WTC11 (cell line): ENCODE measurements around the gene EXOSC5. TPM values are rescaled to one million over a fixed set of nuclear protein-coding genes. Genes with fewer than 3 reads are reported as not detected.

Source experiments
- ATAC-seq: fragments of 200-7000 bp; cut with Tn5 transposase; 2 replicates; pipeline ENCODE4 v1.10.0; 2021; ENCODE audit warnings: mild to moderate bottlenecking, moderate library complexity
- Bru-seq: library from RNA; stranded (reverse); fragments of 400-500 nt; gene quantifications from one replicate; lab custom pipeline; 2021; lab: Mats Ljungman, UMichigan
- CTCF ChIA-PET: fragments of 300-600 bp; sonication (Branson Sonifier 250); formaldehyde crosslinking; loops from one replicate; lab custom pipeline; 2021; ENCODE audit warnings: antibody characterized with exemption; lab: Charles Lee
- POLR2A ChIA-PET: fragments of 350-600 bp; sonication (Branson Sonifier 250); formaldehyde crosslinking; loops from one replicate; lab custom pipeline; 2021; ENCODE audit warnings: antibody characterized with exemption; lab: Charles Lee
- DNase-seq: peaks from one replicate; pipeline ENCODE4 v3.0.0; 2021; ENCODE audit warnings: low spot score
- H3K27ac Mint-ChIP-seq: 2 replicates; pipeline ENCODE4 v1.8.0; 2021; ENCODE audit warnings: mixed read lengths
- H3K27me3 Mint-ChIP-seq: 2 replicates; pipeline ENCODE4 v1.8.0; 2021; ENCODE audit warnings: low read depth, mild to moderate bottlenecking, moderate library complexity, mixed read lengths
- H3K36me3 Mint-ChIP-seq: 2 replicates; pipeline ENCODE4 v1.8.0; 2021; ENCODE audit warnings: mixed read lengths
- H3K4me1 Mint-ChIP-seq: 2 replicates; pipeline ENCODE4 v1.8.0; 2022; ENCODE audit warnings: mixed read lengths
- H3K4me3 Mint-ChIP-seq: 2 replicates; pipeline ENCODE4 v1.8.0; 2021; ENCODE audit warnings: mild to moderate bottlenecking, moderate library complexity, mixed read lengths
- H3K9me3 Mint-ChIP-seq: 2 replicates; pipeline ENCODE4 v1.8.0; 2021; ENCODE audit warnings: mixed read lengths
- ATF1 ChIP-seq: sonication (generic); formaldehyde crosslinking; IDR thresholded peaks from 2 replicates; pipeline ENCODE4 v1.8.1; 2023; ENCODE audit warnings: mild to moderate bottlenecking, moderate library complexity, missing genetic modification reagents
- CBFB ChIP-seq: sonication (generic); formaldehyde crosslinking; IDR thresholded peaks from 2 replicates; pipeline ENCODE4 v1.8.1; 2022; ENCODE audit warnings: mild to moderate bottlenecking, low read depth, missing genetic modification reagents
- FOXJ3 ChIP-seq: sonication (generic); formaldehyde crosslinking; IDR thresholded peaks from 2 replicates; pipeline ENCODE4 v1.9.0; 2021; ENCODE audit warnings: missing genetic modification reagents, mild to moderate bottlenecking, borderline replicate concordance
- GABPB1 ChIP-seq: sonication (generic); formaldehyde crosslinking; IDR thresholded peaks from 2 replicates; pipeline ENCODE4 v1.8.1; 2023; ENCODE audit warnings: mild to moderate bottlenecking, missing genetic modification reagents
- GTF2I ChIP-seq: fragments of 250-450 bp; sonication (Bioruptor Pico); conservative IDR thresholded peaks from 2 replicates; pipeline ENCODE4 v1.4.0; 2021; ENCODE audit warnings: mild to moderate bottlenecking
- IRF2 ChIP-seq: sonication (generic); formaldehyde crosslinking; IDR thresholded peaks from 2 replicates; pipeline ENCODE4 v1.8.0; 2022; ENCODE audit warnings: low read depth, missing genetic modification reagents, borderline replicate concordance
- JUN ChIP-seq: sonication (generic); formaldehyde crosslinking; IDR thresholded peaks from 2 replicates; pipeline ENCODE4 v1.8.0; 2023; ENCODE audit warnings: mild to moderate bottlenecking, missing genetic modification reagents
- NR3C1 ChIP-seq: sonication (generic); formaldehyde crosslinking; conservative IDR thresholded peaks from 2 replicates; pipeline ENCODE4 v1.8.1; 2023; ENCODE audit warnings: low read depth, mild to moderate bottlenecking, missing genetic modification reagents
- RELA ChIP-seq: sonication (generic); formaldehyde crosslinking; IDR thresholded peaks from 2 replicates; pipeline ENCODE4 v1.8.1; 2022; ENCODE audit warnings: missing genetic modification reagents, mild to moderate bottlenecking, borderline replicate concordance
- TEAD4 ChIP-seq: sonication (generic); formaldehyde crosslinking; IDR thresholded peaks from 2 replicates; pipeline ENCODE4 v1.8.0; 2022; ENCODE audit warnings: mild to moderate bottlenecking, missing genetic modification reagents
- ZNF263 ChIP-seq: sonication (generic); formaldehyde crosslinking; IDR thresholded peaks from 2 replicates; pipeline ENCODE4 v1.8.1; 2022; ENCODE audit warnings: low read depth, mild to moderate bottlenecking, moderate library complexity, missing genetic modification reagents
- ZNF396 ChIP-seq: fragments of 250-450 bp; sonication (Bioruptor Pico); IDR thresholded peaks from 2 replicates; pipeline ENCODE4 v1.8.0; 2021; ENCODE audit warnings: mild to moderate bottlenecking, moderate library complexity, borderline replicate concordance
- long read RNA-seq, 3 experiments: library from RNA in 1 of 3; library from capped mRNA in 1 of 3; library from polyadenylated mRNA in 1 of 3; unstranded in 2 of 3; stranded (forward) in 1 of 3; transcript quantifications; one replicate each; pipeline ENCODE4 v2.0.0, GENCODE V29; 2021
- total RNA-seq: library from RNA; stranded (reverse); gene quantifications from 3 replicates; pipeline ENCODE4 v1.2.3, GENCODE V29; 2021
- TF ChIP-seq, protein P1 (sequence below): sonication (generic); formaldehyde crosslinking; IDR thresholded peaks from 2 replicates; pipeline ENCODE4 v1.8.1; 2022; ENCODE audit warnings: missing genetic modification reagents, borderline replicate concordance
- TF ChIP-seq, protein P2 (sequence below): sonication (generic); formaldehyde crosslinking; IDR thresholded peaks from 2 replicates; pipeline ENCODE4 v1.8.0; 2022; ENCODE audit warnings: missing genetic modification reagents
- TF ChIP-seq, protein P3 (sequence below): sonication (generic); formaldehyde crosslinking; IDR thresholded peaks from 2 replicates; pipeline ENCODE4 v1.8.1; 2023; ENCODE audit warnings: mild to moderate bottlenecking, missing genetic modification reagents, moderate library complexity
- TF ChIP-seq, protein P4 (sequence below): sonication (generic); formaldehyde crosslinking; IDR thresholded peaks from 2 replicates; pipeline ENCODE4 v1.8.0; 2022; ENCODE audit warnings: mild to moderate bottlenecking, missing genetic modification reagents
- TF ChIP-seq, protein P5 (sequence below): fragments of 250-450 bp; sonication (Bioruptor Pico); IDR thresholded peaks from 2 replicates; pipeline ENCODE4 v1.8.0; 2021; ENCODE audit warnings: mild to moderate bottlenecking
- TF ChIP-seq, protein P6 (sequence below): sonication (generic); formaldehyde crosslinking; IDR thresholded peaks from 2 replicates; pipeline ENCODE4 v1.8.0; 2023; ENCODE audit warnings: missing genetic modification reagents, mild to moderate bottlenecking, borderline replicate concordance
- TF ChIP-seq, protein P7 (sequence below): fragments of 250-450 bp; sonication (Bioruptor Pico); IDR thresholded peaks from 2 replicates; pipeline ENCODE4 v1.9.0; 2021; ENCODE audit warnings: mild to moderate bottlenecking

EXOSC5 gene
- 56.4 to 60.3 TPM (median 56.6 TPM) in 3 replicates for total RNA-seq
- percentile 64 among the genes with signal in this experiment for Bru-seq, nascent RNA
- long read RNA-seq, experiment 1, transcript EXOSC5-201 (6 exons, 1,118 nt) = major isoform, 109 of 112 reads
- long read RNA-seq, experiment 1, partial matches to known transcripts = 0 of 112 reads
- long read RNA-seq, experiment 1, other reads (novel, unspliced or antisense) = 3 of 112 reads
- long read RNA-seq, experiment 2, transcript EXOSC5-201 (6 exons, 1,118 nt) = major isoform, 86 of 99 reads
- long read RNA-seq, experiment 2, partial matches to known transcripts = 1 of 99 reads
- long read RNA-seq, experiment 2, other reads (novel, unspliced or antisense) = 11 of 99 reads
- long read RNA-seq, experiment 3, transcript EXOSC5-201 (6 exons, 1,118 nt) = major isoform, 64 of 71 reads
- long read RNA-seq, experiment 3, partial matches to known transcripts = 1 of 71 reads
- long read RNA-seq, experiment 3, other reads (novel, unspliced or antisense) = 5 of 71 reads

DNA sequence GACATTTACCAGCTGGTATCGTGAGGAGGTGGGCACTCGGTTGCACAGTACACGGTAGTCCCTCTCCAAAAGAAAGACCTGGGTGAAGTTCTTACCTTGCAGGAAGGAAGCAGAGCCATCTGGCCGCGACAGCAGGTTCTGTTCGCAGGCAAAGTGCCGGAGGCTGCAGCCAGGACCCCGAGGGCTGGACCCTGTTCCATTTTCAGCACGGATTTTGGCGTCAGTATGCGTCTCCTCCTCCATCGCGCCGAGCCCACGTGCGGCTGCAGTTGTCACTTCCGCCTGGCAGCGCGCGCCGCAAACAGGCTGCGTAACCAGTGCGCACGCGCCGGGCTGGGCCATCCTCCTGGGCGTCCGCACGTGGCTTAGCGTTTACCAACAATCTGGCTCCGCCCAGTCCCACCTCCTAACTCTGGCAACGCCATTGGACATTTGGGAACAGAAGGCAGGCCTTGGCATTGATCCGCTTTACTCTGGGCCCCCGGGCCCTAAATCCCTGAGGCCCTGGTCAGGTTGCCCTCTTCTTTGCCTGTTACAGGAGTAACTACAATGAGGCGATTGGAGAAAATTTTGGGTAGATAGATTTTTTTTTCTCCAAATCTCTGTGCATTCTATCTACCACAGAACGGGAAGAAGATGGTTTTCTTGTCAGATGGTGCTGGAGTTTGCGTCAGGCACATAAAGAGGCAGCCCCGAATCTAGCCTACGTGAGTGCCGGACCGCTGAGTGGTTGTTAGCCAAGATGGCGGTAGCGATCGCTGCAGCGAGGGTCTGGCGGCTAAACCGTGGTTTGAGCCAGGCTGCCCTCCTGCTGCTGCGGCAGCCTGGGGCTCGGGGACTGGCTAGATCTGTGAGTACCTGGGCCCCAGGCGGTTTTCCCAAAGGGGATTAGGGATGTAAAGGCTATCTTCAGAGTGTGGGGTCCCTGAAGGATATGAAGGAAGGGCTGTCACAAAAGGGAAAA is at the start of gene EXOSC5, which contains the start of gene BCKDHA:
TSS of gene EXOSC5 (minus strand) at position 274 of the 964 bp plus-strand sequence. CDS start at position 243, 31 bp downstream.
TSS of gene BCKDHA (plus strand) at position 733 of the 964 bp plus-strand sequence. CDS start at position 743, 10 bp downstream.
- DNase-seq = peak; percentile 99
- POLR2A ChIA-PET = no interaction called here
- TF ChIP-seq, protein P1, sequence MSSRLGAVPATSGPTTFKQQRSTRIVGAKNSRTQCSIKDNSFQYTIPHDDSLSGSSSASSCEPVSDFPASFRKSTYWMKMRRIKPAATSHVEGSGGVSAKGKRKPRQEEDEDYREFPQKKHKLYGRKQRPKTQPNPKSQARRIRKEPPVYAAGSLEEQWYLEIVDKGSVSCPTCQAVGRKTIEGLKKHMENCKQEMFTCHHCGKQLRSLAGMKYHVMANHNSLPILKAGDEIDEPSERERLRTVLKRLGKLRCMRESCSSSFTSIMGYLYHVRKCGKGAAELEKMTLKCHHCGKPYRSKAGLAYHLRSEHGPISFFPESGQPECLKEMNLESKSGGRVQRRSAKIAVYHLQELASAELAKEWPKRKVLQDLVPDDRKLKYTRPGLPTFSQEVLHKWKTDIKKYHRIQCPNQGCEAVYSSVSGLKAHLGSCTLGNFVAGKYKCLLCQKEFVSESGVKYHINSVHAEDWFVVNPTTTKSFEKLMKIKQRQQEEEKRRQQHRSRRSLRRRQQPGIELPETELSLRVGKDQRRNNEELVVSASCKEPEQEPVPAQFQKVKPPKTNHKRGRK = no peak
- TF ChIP-seq, protein P2, sequence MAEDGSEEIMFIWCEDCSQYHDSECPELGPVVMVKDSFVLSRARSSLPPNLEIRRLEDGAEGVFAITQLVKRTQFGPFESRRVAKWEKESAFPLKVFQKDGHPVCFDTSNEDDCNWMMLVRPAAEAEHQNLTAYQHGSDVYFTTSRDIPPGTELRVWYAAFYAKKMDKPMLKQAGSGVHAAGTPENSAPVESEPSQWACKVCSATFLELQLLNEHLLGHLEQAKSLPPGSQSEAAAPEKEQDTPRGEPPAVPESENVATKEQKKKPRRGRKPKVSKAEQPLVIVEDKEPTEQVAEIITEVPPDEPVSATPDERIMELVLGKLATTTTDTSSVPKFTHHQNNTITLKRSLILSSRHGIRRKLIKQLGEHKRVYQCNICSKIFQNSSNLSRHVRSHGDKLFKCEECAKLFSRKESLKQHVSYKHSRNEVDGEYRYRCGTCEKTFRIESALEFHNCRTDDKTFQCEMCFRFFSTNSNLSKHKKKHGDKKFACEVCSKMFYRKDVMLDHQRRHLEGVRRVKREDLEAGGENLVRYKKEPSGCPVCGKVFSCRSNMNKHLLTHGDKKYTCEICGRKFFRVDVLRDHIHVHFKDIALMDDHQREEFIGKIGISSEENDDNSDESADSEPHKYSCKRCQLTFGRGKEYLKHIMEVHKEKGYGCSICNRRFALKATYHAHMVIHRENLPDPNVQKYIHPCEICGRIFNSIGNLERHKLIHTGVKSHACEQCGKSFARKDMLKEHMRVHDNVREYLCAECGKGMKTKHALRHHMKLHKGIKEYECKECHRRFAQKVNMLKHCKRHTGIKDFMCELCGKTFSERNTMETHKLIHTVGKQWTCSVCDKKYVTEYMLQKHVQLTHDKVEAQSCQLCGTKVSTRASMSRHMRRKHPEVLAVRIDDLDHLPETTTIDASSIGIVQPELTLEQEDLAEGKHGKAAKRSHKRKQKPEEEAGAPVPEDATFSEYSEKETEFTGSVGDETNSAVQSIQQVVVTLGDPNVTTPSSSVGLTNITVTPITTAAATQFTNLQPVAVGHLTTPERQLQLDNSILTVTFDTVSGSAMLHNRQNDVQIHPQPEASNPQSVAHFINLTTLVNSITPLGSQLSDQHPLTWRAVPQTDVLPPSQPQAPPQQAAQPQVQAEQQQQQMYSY = peak; percentile 35; the same call in 1 of the 2 replicates
- TF ChIP-seq, protein P3, sequence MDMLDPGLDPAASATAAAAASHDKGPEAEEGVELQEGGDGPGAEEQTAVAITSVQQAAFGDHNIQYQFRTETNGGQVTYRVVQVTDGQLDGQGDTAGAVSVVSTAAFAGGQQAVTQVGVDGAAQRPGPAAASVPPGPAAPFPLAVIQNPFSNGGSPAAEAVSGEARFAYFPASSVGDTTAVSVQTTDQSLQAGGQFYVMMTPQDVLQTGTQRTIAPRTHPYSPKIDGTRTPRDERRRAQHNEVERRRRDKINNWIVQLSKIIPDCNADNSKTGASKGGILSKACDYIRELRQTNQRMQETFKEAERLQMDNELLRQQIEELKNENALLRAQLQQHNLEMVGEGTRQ = peak; percentile 90
- TF ChIP-seq, protein P4, sequence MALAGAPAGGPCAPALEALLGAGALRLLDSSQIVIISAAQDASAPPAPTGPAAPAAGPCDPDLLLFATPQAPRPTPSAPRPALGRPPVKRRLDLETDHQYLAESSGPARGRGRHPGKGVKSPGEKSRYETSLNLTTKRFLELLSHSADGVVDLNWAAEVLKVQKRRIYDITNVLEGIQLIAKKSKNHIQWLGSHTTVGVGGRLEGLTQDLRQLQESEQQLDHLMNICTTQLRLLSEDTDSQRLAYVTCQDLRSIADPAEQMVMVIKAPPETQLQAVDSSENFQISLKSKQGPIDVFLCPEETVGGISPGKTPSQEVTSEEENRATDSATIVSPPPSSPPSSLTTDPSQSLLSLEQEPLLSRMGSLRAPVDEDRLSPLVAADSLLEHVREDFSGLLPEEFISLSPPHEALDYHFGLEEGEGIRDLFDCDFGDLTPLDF (CRISPR knock-in tag) = no peak
- TF ChIP-seq GTF2I (CRISPR knock-in tag) (no peak), TEAD4 (no peak), FOXJ3 (CRISPR knock-in tag) (no peak), GABPB1 (CRISPR knock-in tag) (no peak; the same call in none of the 2 replicates), ATF1 (CRISPR knock-in tag) (no peak), IRF2 (CRISPR knock-in tag) (no peak), ZNF263 (CRISPR knock-in tag) (no peak), JUN (CRISPR knock-in tag) (no peak), ZNF396 (CRISPR knock-in tag) (no peak), NR3C1 (CRISPR knock-in tag) (no peak), RELA (no peak), CBFB (CRISPR knock-in tag) (no peak)
- TF ChIP-seq, protein P5, sequence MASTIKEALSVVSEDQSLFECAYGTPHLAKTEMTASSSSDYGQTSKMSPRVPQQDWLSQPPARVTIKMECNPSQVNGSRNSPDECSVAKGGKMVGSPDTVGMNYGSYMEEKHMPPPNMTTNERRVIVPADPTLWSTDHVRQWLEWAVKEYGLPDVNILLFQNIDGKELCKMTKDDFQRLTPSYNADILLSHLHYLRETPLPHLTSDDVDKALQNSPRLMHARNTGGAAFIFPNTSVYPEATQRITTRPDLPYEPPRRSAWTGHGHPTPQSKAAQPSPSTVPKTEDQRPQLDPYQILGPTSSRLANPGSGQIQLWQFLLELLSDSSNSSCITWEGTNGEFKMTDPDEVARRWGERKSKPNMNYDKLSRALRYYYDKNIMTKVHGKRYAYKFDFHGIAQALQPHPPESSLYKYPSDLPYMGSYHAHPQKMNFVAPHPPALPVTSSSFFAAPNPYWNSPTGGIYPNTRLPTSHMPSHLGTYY (CRISPR knock-in tag) = no peak
- TF ChIP-seq, protein P6, sequence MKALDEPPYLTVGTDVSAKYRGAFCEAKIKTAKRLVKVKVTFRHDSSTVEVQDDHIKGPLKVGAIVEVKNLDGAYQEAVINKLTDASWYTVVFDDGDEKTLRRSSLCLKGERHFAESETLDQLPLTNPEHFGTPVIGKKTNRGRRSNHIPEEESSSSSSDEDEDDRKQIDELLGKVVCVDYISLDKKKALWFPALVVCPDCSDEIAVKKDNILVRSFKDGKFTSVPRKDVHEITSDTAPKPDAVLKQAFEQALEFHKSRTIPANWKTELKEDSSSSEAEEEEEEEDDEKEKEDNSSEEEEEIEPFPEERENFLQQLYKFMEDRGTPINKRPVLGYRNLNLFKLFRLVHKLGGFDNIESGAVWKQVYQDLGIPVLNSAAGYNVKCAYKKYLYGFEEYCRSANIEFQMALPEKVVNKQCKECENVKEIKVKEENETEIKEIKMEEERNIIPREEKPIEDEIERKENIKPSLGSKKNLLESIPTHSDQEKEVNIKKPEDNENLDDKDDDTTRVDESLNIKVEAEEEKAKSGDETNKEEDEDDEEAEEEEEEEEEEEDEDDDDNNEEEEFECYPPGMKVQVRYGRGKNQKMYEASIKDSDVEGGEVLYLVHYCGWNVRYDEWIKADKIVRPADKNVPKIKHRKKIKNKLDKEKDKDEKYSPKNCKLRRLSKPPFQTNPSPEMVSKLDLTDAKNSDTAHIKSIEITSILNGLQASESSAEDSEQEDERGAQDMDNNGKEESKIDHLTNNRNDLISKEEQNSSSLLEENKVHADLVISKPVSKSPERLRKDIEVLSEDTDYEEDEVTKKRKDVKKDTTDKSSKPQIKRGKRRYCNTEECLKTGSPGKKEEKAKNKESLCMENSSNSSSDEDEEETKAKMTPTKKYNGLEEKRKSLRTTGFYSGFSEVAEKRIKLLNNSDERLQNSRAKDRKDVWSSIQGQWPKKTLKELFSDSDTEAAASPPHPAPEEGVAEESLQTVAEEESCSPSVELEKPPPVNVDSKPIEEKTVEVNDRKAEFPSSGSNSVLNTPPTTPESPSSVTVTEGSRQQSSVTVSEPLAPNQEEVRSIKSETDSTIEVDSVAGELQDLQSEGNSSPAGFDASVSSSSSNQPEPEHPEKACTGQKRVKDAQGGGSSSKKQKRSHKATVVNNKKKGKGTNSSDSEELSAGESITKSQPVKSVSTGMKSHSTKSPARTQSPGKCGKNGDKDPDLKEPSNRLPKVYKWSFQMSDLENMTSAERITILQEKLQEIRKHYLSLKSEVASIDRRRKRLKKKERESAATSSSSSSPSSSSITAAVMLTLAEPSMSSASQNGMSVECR (CRISPR knock-in tag) = peak; percentile 90; the same call in 1 of the 2 replicates
- TF ChIP-seq, protein P7, sequence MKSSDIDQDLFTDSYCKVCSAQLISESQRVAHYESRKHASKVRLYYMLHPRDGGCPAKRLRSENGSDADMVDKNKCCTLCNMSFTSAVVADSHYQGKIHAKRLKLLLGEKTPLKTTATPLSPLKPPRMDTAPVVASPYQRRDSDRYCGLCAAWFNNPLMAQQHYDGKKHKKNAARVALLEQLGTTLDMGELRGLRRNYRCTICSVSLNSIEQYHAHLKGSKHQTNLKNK = no peak

More for the DNA sequence above, at the start of gene EXOSC5, which contains the start of gene BCKDHA:
- H3K27ac Mint-ChIP-seq = peak within 1 kb of the TSS; percentile 100
- CTCF ChIA-PET = interaction anchor here (1.0 kb wide), 1 partner anchor 11 kb away, joined by 3 read pairs; no protein-coding TSS in a partner anchor
- no peaks in the 10 kb centered on the region for H3K9me3 Mint-ChIP-seq
- H3K4me3 Mint-ChIP-seq = peak within 1 kb of the TSS; percentile 100
- ATAC-seq = peak; percentile 100
- H3K4me1 Mint-ChIP-seq = peaks cover 22% of the 10 kb centered on the region
- no peaks in the 10 kb centered on the region for H3K36me3 Mint-ChIP-seq
- H3K27me3 Mint-ChIP-seq = no peaks in the 10 kb centered on the region
